ELR (cell line): ENCODE results near the gene SRP72.
"Not testable (repeated sequence)": the region's sequence is repeated elsewhere in the genome, so short reads cannot be mapped to it uniquely, and the experiment has no call there.

Source experiments
- DNase-seq: peaks from one replicate; pipeline ENCODE4 v3.0.0-alpha.2; 2015; ENCODE audit warnings: low read depth

SRP72 gene, protein sequence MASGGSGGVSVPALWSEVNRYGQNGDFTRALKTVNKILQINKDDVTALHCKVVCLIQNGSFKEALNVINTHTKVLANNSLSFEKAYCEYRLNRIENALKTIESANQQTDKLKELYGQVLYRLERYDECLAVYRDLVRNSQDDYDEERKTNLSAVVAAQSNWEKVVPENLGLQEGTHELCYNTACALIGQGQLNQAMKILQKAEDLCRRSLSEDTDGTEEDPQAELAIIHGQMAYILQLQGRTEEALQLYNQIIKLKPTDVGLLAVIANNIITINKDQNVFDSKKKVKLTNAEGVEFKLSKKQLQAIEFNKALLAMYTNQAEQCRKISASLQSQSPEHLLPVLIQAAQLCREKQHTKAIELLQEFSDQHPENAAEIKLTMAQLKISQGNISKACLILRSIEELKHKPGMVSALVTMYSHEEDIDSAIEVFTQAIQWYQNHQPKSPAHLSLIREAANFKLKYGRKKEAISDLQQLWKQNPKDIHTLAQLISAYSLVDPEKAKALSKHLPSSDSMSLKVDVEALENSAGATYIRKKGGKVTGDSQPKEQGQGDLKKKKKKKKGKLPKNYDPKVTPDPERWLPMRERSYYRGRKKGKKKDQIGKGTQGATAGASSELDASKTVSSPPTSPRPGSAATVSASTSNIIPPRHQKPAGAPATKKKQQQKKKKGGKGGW

DNA sequence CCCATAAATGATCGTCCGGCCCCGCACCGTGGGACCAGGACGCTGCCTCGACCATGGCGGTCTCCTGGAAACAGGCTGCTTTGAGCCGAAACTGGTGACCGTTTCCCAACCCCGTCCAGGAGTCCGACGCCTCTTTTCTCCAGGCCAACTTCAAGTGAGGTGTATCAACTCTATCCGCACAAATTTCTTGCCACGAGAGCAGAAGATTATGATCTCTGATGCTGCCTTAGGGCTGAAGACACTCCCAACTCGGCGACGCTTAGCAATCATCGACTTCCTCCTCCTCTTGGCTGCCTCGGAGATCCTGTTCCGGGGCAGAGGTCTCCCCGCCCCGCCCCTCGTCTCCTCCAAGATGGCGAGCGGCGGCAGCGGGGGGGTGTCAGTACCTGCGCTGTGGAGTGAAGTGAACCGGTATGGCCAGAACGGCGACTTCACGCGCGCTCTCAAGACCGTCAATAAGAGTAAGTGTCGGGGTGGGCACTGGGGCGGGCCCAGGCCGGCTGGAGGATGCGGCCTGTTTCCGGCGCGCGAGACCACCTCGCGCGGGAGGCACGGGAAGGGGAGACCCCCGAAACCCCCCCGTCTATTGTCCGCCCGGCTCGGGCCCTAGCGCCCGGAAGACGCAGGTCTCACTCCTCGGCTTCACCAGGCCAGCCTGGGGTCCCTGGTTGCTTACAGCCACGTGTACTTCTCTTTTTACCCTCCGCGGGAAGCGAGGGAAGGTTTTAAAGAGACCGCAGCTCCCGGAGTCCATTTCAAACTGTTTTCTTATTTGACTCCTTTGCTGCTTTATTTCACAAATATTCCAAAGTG is at the start of gene SRP72:
SRP72 (plus strand) TSS at position 334 of the 813 bp plus-strand sequence; CDS start at position 353, 19 bp downstream.
- DNase-seq: peak; percentile 93

DNA sequence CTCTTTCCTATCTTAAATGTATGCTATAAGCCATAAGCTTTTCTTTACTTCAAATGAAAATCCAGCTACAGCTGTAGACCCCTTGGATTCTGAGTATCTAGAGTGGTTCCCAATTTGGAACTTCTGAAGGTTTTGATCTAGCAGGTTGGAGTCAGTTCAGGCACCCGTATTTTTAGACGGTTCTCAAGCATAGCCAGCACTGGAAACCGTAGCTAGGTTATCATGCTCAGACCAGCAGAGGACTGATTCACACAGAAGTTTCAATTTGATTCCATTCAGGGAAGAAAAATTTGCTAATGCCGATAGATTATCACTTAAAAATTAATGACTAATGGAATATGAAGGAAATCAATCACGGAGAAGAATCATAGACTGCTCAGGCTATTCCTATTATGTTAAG is 43.2 kb upstream of the SRP72 start:
- DNase-seq: no peak

DNA sequence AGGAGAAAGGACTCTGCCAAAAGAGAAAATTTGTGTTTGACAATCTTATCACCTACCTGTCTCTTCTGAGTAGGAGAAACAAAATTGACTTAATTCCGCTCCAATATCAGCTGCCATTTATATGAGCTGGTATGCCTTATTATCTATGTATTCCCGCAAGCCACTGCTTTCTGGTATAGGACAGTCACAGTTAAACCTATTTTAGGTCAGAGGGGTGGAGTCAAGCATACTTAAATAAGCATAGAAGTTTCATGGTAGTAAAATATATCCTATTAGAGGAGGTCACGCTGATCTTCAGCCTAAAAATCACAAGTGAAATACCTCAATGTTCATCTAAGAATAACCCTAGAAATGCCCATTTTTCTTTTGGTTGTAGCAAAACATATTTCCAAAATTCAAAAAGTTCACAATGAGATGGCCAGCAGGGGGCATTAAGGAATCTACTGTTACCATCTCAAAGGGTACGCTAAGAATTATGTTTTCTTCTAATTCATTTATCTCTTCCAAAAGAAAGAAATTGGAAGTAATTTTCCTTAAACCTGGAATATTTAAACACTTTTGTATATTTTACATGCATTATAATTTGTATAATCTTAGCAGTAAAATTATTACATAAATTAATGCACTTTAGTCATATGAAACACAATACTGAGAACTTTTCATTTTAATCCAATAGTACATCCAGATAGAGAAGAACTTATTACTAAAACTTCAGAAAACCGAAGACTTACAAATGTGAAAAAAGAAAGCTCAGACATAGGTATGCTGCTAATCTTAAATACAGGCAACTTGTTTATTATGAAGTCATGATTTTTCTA is 42.5 kb upstream of the SRP72 start:
- peak; percentile 56 for DNase-seq

DNA sequence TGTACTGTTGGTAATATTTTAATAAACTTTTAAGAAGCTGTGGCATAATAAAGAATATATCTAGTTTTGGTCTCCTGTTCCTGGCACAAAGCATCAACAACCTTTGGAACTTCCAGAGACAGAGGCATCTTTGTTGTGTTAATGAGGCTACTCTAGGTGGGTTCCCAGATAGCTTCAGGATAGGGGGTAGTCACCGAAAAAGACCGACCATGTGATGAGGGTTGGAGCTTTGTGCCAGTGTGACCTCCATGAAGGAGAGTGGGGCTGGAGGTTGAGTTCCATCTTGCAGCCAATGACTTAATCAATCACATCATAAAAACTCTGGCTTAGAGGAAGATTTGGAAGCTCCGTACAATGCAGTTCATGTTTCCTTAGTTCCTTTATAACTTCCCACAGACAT is 41.9 kb upstream of the SRP72 start:
- DNase-seq: no peak

DNA sequence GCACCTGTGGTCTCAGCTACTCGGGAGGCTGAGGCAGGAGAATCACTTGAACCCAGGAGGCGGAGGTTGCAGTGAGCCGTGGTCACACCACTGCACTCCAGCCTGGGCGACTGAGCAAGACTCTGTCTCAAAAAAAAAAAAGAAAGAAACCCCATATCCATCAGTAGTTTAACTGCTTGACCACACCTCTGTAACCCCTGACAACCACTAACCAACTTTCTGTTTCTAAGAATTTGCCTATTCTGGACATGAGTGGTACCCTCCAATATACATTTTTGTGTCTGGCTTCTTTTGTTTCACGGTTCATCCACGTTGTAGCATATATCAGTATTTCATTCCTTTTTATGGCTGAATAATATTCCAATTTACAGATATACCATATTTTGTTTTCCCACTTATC is 41.1 kb upstream of the SRP72 start:
- DNase-seq: no peak

DNA sequence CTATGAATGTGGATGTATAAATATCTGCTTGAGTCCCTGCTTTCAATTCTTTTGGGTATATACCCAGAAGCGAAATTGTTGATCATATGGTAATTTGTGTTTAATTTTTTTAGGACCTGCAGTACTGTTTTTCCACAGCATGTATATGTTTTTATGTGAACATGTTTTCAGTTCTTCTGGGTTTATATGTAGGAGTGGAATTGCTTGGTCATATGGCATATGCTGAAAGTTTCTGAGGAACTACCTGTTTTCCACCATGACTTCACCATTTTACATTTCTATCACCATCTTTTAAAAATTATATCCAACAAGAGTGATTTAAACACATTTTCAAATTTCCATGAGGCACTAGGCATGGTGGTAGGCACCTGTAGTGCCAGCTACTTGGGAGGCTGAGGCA is 40.2 kb upstream of the SRP72 start:
- no peak for DNase-seq

DNA sequence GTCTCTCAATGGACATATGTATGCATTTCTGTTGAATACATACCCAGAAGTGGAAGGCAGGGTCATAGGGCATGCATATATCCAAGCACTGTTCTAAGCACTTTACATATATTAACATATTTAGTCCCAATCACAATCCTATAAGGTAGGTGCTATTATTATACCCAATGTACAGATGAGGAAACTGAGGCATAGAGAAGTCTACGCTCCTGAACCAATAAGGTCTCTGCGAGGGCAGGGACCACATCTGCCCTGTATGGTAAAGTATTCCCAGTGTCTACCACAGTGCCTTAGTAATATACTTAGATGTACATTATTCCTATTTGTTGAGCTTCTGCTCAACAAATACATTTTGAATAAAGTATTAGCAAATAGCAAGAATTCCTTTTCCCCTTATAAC is 37.2 kb upstream of the SRP72 start:
- DNase-seq: no peak

DNA sequence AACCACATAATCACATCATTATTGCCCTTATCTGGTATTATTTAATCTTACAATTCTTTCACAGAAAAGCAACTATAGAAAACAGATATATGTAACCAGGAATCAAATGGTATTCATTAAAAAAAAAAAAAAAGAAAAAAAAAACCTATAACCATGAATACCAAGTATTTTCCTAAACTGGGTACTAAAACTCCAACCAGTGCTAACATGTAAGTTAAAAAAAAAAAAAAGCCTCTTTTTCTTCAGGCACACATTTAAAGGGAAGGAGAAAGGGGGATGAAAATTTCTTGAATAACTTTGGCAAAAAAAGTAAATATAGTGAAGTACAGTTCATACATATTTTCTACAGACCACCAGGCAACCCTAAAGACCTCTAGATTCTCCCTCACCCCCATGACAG is 34.1 kb upstream of the SRP72 start:
- DNase-seq: no peak

DNA sequence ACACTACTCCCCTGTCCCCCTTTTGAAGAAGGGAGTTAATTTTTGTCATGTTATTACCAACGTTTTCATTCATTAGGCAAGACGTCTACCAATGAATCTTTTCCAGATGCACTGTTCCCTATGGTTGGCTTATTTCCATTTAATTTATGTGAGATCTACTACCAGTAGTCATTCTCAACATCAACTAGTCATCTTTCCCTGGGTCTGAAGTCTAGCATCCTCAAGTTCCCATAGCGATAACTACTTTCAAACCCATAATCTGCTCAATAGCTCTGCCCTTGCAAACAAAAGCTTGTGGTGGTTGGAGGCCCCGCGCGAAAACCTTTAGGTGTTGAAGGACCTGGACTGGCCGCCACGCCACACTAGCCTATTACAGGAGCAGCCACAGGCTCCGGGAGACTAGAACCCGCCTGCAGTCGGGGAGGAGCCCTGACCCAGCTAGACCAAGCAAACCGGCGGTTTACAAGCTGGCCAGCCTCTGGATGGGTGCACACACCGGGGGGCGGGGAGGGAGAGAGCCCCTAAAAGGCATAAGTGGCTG is 32.7 kb upstream of the SRP72 start:
- DNase-seq: peak; percentile 82

DNA sequence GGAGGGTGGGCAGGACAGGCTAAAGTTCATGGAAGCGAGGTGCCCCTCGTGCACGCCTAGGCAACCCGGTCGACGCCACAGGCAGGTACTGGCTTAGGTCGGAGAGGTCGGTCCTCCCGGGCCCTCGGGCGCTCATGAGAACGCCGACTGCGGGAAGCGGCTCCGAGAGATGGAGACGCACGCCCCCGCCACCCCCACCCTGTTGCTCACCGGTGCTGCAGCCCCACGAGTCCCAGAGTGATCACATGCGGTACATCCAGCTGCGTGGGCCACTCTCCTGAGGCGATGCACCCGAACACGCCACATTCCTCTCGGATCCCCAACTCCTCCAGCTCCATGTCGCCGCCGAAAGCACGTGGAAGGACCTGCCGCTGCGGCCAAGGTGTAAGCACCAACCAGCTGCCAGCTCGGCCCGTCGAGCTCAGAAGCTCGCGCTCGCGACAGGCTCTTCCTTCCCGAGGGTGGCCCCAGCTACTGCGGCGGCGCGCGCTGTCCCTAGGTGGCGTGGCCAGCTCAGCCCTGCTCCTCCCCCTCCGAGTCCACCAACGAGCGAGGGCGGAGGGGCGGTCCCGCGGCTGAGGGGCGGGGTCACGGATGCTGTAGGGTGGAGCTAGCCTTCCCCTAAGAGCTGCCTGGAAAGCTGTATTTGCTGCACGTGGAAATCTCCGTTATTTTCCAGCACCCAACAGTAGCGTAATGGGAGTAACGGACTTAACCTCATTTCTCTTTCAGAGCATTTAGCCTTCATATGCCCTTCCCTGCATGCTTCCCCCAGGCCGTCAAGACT is 32.1 kb upstream of the SRP72 start, which contains the start of gene PPAT:
PPAT (minus strand) TSS at position 476 of the 787 bp plus-strand sequence; CDS start at position 338, 138 bp downstream.
- peak; percentile 96 for DNase-seq

DNA sequence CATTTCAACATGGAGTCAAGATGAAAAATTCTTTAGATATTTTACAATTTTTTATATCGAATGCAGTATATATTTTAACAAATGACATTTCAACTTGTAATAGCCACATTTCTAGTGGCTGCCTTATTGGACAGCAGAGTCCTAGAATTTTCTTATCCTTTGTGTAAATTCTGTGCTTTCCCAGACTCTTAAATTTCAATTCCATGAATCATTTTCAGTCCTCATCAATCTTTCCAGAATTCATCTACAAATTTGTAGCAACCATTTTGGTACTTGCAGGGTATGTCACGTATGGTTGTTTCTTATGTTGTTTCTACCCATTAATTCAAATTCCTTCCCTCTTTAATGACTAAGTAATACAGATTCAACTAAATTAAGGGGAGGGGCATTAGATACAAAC is 28.7 kb upstream of the SRP72 start:
- peak; percentile 37 for DNase-seq

DNA sequence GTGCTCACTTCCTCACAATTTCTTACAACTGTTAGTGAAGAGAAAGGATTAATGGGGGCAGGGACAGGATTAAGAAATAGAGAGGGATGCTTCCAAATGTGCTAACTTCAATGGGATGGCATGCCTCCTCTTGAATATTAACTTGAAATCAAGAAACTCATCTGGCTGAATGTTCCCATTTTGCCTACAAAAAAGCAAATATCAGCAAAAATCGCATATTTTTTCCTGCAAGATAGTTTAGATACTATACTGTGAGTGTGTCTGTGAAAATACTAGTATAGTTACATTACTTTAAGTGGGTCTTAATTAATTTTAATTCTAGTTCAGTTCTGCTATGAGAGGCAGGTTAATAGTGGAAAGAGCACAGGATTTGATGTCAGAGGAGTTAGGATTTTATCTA is 26.4 kb upstream of the SRP72 start:
- no peak for DNase-seq

DNA sequence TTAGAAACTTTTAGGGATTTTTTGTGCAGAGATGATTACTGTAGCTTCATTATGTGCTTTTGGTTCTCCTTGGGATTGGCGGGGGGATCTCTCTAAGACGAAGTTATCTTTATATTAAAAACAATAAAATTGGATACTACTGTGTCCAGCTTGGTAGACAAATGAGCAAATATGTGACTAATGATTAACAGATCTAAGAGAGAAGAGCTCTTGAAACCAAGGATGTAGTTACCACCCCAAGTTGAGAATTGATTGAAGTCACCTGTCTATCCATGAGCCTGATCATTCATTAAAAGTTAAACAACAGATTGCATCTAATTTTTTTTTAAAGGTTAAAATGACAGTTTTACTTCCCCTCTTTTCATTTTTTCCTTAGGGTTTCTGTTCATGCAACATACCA is 22.7 kb upstream of the SRP72 start:
- no peak for DNase-seq

DNA sequence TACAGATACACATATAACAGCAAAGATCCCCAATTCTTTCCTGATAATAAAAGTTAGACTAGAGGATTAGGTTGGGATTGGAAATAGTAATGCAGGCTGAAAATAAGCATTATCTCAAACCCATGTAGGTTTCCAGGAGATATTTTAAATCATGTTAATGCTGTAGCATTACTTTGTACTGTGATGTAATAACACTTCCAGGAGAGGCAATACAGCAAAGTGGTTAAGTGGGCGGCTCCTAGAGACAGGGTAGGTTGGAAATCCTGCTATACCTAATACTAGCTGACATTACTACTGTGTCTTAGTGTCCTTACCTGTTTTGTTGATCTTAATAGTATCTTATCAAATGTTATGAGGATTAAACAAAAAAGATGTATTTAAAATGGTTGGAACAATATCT is 21.7 kb upstream of the SRP72 start:
- no peak for DNase-seq

DNA sequence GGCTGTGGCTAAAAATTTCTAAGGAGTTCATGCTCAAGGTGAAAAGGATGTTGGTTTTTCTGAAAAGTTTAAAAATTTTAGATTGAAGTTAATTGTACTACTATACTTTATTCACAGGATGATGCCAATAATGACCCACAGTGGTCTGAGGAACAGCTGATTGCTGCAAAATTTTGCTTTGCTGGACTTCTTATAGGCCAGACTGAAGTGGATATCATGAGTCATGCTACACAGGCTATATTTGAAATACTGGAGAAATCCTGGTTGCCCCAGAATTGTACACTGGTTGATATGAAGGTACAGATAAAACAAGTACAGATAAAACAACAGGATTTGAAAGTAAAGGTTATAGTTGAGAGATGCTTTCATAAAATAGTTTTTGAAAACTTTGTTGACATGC is 19.1 kb upstream of the SRP72 start:
- DNase-seq: no peak

DNA sequence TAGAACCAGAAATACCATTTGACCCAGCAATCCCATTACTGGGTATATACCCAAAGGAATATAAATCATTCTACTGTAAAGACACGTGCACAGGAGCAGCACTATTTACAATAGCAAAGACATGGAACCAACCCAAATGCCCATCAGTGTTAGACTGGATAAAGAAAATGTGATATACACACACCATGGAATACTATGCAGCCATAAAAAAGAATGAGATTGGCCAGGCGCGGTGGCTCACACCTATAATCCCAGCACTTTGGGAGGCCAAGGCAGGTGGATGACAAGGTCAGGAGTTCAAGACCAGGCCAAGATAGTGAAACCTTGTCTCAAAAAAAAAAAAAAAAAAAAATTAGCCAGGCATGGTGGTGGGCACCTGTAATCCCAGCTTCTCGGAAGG is 17.9 kb upstream of the SRP72 start:
- DNase-seq: not testable (repeated sequence)

DNA sequence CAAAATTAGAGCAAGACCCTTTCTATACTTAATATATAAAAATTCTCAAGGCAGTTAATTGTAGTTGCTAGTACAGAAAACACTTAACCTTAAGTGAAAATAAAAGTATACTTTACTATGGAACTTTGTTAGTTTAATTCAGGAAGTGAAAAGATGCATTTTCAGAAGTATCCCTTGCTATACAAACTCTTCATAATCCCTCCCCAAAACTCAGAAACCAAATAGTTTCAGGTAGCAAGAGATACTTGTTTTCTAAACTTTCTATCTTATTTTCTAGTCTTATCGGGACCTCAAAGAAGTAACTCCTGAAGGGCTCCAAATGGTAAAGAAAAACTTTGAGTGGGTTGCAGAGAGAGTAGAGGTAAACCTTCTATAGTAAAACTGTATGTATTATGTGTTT is 17.1 kb upstream of the SRP72 start:
- DNase-seq: no peak

DNA sequence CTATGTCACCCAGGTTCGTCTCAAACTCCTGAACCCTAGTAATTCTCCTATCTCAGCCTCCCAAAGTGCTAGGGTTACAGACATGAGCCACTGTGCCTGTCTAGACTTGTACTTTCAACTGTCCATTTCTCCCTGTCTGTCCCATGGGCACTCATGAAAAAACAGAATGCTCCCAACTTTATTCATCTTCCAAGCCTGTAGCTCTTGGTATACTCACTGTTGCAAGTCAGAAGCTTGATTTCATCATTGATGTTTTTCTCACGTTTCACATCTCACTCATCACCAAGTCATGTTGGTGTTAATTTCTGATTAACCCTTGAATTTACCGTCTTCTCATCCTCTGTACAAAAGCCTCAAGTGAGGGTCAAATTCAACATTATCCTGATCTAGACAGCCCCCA is 7.3 kb upstream of the SRP72 start:
- DNase-seq: no peak

DNA sequence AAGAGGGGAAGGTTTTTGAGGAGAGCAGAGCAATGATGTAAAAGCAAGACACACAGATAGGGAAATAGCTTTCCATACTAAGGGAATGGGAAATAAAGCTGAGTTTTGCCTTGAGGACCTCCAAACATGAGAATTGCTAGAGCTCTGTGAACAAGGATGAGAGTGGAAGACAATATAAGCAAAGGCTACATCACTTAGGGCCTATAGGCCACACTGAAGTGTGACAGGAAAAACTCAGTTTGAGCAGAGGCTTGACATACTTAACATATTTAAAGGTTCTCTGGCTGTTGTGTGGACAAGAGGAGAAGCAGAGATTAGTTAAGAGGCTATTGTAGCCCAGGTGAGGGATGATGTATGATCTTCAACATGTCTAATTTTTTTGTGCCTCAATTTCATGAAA is 5.3 kb upstream of the SRP72 start:
- DNase-seq: no peak

DNA sequence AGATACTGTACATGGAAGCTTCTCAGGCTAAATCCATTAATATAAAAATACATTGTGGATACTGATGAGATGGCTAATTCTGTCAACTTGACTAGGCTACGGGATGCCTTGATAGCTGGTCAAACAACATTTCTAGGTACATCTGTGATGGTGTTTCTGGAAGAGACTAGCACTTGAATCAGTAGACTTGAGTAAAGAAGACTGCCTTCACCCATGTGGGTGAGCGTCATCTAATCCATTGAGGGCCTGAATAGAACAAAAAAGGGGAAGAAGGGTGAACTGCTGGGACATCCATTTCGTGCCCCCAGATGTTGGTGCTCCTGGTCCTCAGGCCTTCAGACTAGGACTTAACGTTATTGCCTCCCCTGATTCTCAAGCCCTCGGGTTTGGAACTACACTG is 3.7 kb upstream of the SRP72 start:
- no peak for DNase-seq

DNA sequence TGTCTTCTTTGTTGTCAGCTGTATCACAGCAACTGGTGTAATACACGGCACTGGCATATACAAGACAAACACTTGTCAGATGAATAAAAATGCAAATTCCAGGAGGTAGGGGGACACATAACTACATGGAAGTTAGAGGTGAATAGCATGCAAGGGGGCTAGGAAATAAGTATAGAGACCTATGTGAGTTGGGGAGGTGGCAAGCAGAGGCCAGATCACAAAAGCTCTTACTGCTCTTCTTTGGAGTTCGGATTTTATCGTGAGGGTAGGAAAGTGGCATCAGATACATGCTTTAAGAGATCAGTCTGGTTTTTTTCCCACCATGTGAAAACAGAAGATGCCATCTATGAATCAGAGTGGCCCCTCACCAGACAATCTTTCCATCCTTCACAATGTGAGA is 2.8 kb upstream of the SRP72 start:
- no peak for DNase-seq
